Gastroesophageal sphincter (tissue), 4 donors: ENCODE measurements around the gene CENPE. TPM values are rescaled to one million over a fixed set of nuclear protein-coding genes. Genes with fewer than 3 reads are reported as not detected.

Experiments
- ATAC-seq: fragments of 150-250 bp; one replicate; pipeline ENCODE4 v1.9.1; 2016; ENCODE audit warnings: mild to moderate bottlenecking, moderate library complexity
- H3K27ac ChIP-seq, 4 donors: fragments of 200-600 bp; sonication (generic) in 3 of 4; 1 replicate in 3 of 4; 2 replicates in 1 of 4; pipeline ENCODE4 v1.5.1; 2016 to 2019
- H3K27me3 ChIP-seq: fragments of 200-600 bp; sonication (generic); one replicate; pipeline ENCODE4 v1.5.1; 2019
- H3K36me3 ChIP-seq, 2 donors: fragments of 200-600 bp; sonication (generic); one replicate each; pipeline ENCODE4 v1.5.1; 2019; ENCODE audit warnings: control low read depth in 1 of 2
- H3K4me1 ChIP-seq, 3 donors: fragments of 200-600 bp; sonication (generic); 1 replicate in 2 of 3; 2 replicates in 1 of 3; pipeline ENCODE4 v1.5.1; 2016 to 2019; ENCODE audit warnings: control low read depth in 2 of 3
- H3K4me3 ChIP-seq, 2 donors: fragments of 200-600 bp; sonication (generic); one replicate each; pipeline ENCODE4 v1.5.1; 2019; ENCODE audit warnings: mild to moderate bottlenecking in 1 of 2, moderate library complexity in 1 of 2
- H3K9me3 ChIP-seq, 3 donors: fragments of 200-600 bp; sonication (generic); one replicate each; pipeline ENCODE4 v1.5.1; 2017 to 2019; ENCODE audit warnings: control low read depth in 2 of 3
- CTCF ChIP-seq, 4 experiments: fragments of 200-600 bp in 2 of 4; fragments of 450-650 bp in 2 of 4; sonication (generic) in 1 of 4; IDR thresholded peaks; one replicate each; pipeline ENCODE4 v1.5.1; 2017 to 2019; ENCODE audit warnings: antibody characterized with exemption in 4 of 4, mild to moderate bottlenecking in 2 of 4, moderate library complexity in 2 of 4
- EP300 ChIP-seq: sonication (generic); formaldehyde crosslinking; IDR thresholded peaks from one replicate; pipeline ENCODE4 v1.6.1; 2017; ENCODE audit warnings: antibody characterized with exemption, mild to moderate bottlenecking
- POLR2A ChIP-seq, 2 donors: fragments of 450-650 bp; IDR thresholded peaks; one replicate each; pipeline ENCODE4 v1.6.1; 2017; ENCODE audit warnings: antibody characterized with exemption in 2 of 2, mild to moderate bottlenecking in 2 of 2, moderate library complexity in 1 of 2
- POLR2AphosphoS5 ChIP-seq: sonication (generic); formaldehyde crosslinking; IDR thresholded peaks from one replicate; pipeline ENCODE4 v1.6.1; 2017; ENCODE audit warnings: antibody characterized with exemption
- WGBS, 2 donors: methylation state at CpG; one replicate each; pipeline ENCODE4 v1.1.5; 2018; ENCODE audit warnings: low coverage in 1 of 2; 5-methylcytosine and 5-hydroxymethylcytosine counted together
- total RNA-seq, 4 donors: library from RNA; depleted of rRNA; stranded (reverse); fragments of >200 nt; gene quantifications; one replicate each; pipeline ENCODE4 v1.1.0, GENCODE V29; 2016

Gene CENPE
- total RNA-seq, 4 donors from 2014 or later, result 0.81 to 1.8 (median 1.1) TPM

- Histone ChIP-seq H3K27me3 (no peaks in the 10 kb centered on the region), H3K4me3 (peak within 1 kb of the TSS; percentile 56 to 94), H3K4me1 (peaks cover 5 to 41% (median 8%) of the 10 kb centered on the region in 3 donors), H3K9me3 (no peaks in the 10 kb centered on the region), H3K27ac (peak within 1 kb of the TSS; percentile 76 to 90 (median 82)), H3K36me3 (no peaks in the 10 kb centered on the region)
- peak; percentile 65 to 92 (median 82) for TF ChIP-seq CTCF (IDR thresholded peaks at IDR 0.05)
- peak; percentile 81 for TF ChIP-seq POLR2AphosphoS5
- TF ChIP-seq POLR2A (IDR thresholded peaks at IDR 0.05), result no peak
- no peak for TF ChIP-seq EP300
- WGBS, 2 donors, result 2 to 5% methylated on average over 11 of the region's 11 CpGs
- peak; percentile 98 for ATAC-seq
Observed at GRCh38 chr4:103099691-103100392, 98.3 kb downstream of the CENPE start, which contains the start of gene BDH2. Gene BDH2, minus strand, starts transcription at chr4:103099834. Its CDS starts 3,580 bp downstream, at chr4:103096254.

GRCh38 chr4:103098756-103099440 is 99.2 kb downstream of the CENPE start:
- ATAC-seq, result no peak
- Histone ChIP-seq H3K36me3 (peaks cover 0 to 3% of the 10 kb centered on the region in 2 donors), H3K27me3 (no peaks in the 10 kb centered on the region), H3K4me1 (peaks cover 5 to 41% (median 8%) of the 10 kb centered on the region in 3 donors), H3K4me3 (peak overlapping the region; percentile 56 to 94), H3K27ac (peak overlapping the region; percentile 76 to 90 (median 82)), H3K9me3 (no peaks in the 10 kb centered on the region)
- 0 to 7% methylated on average over 4 of the region's 4 CpGs for WGBS, 2 donors
- no peak for TF ChIP-seq CTCF (IDR thresholded peaks at IDR 0.05)
- TF ChIP-seq POLR2AphosphoS5, result no peak
- TF ChIP-seq EP300, result no peak
- TF ChIP-seq POLR2A (IDR thresholded peaks at IDR 0.05), result no peak

GRCh38 chr4:103098341-103098740 is 99.8 kb downstream of the CENPE start:
- ATAC-seq, result no peak
- Histone ChIP-seq H3K27me3 (no peaks in the 10 kb centered on the region), H3K27ac (peak overlapping the region in 3 of 4 donors; percentile 76 to 83 (median 82)), H3K36me3 (peaks cover 0 to 5% of the 10 kb centered on the region in 2 donors), H3K4me1 (peaks cover 5 to 41% (median 8%) of the 10 kb centered on the region in 3 donors), H3K9me3 (no peaks in the 10 kb centered on the region), H3K4me3 (peak overlapping the region; percentile 56 to 94)
- 25 to 41% methylated on average over 3 to 9 of the region's 10 CpGs for WGBS, 2 donors
- no peak for TF ChIP-seq POLR2A (IDR thresholded peaks at IDR 0.05)

- no peaks in the 10 kb centered on the region for H3K9me3 ChIP-seq
- TF ChIP-seq EP300 (no peak), CTCF (IDR thresholded peaks at IDR 0.05) (no peak), POLR2A (IDR thresholded peaks at IDR 0.05) (no peak), POLR2AphosphoS5 (no peak)
- H3K27ac ChIP-seq, result no peak overlapping the region
- no peak for ATAC-seq
- no peak overlapping the region for H3K4me3 ChIP-seq
- no peaks in the 10 kb centered on the region for H3K27me3 ChIP-seq
- peaks cover 5 to 50% (median 8%) of the 10 kb centered on the region in 3 donors for H3K4me1 ChIP-seq
- peaks cover 0 to 10% of the 10 kb centered on the region in 2 donors for H3K36me3 ChIP-seq
- WGBS, 2 donors, result 84 to 88% methylated on average over 2 of the region's 2 CpGs
Observed at GRCh38 chr4:103097112-103097511, 101.0 kb downstream of the CENPE start.

GRCh38 chr4:103095080-103095479 is 103.1 kb downstream of the CENPE start:
- peaks cover 5 to 58% (median 8%) of the 10 kb centered on the region in 3 donors for H3K4me1 ChIP-seq
- H3K27me3 ChIP-seq, result no peaks in the 10 kb centered on the region
- no peak overlapping the region for H3K27ac ChIP-seq
- 77 to 88% methylated on average over 3 of the region's 3 CpGs for WGBS, 2 donors
- peaks cover 0 to 31% of the 10 kb centered on the region in 2 donors for H3K36me3 ChIP-seq
- no peak overlapping the region for H3K4me3 ChIP-seq
- TF ChIP-seq EP300 (no peak), CTCF (IDR thresholded peaks at IDR 0.05) (no peak), POLR2AphosphoS5 (no peak), POLR2A (IDR thresholded peaks at IDR 0.05) (no peak)
- no peaks in the 10 kb centered on the region for H3K9me3 ChIP-seq
- ATAC-seq, result no peak
